Activated gamma-delta T cell (primary cell): ENCODE results near the gene C4BPA.

Source experiments
- DNase-seq: peaks from one replicate; lab custom pipeline; 2025; lab: John Stamatoyannopoulos, UW

The C4BPA gene

GRCh38 chr1:207077470-207078377 lies 26.3 kb upstream of the C4BPA start:
- no peak for DNase-seq

GRCh38 chr1:207078578-207079132 lies 25.4 kb upstream of the C4BPA start:
- no peak for DNase-seq

GRCh38 chr1:207079706-207080241 lies 24.3 kb upstream of the C4BPA start:
- DNase-seq, result no peak

GRCh38 chr1:207081088-207081487 lies 22.9 kb upstream of the C4BPA start:
- no peak for DNase-seq

GRCh38 chr1:207081806-207082205 lies 22.2 kb upstream of the C4BPA start:
- DNase-seq, result no peak

- no peak for DNase-seq
These were observed 19.8 kb upstream of the C4BPA start for GRCh38 chr1:207084232-207084631.

- no peak for DNase-seq
These were observed 19.3 kb upstream of the C4BPA start for GRCh38 chr1:207084701-207085180.

- DNase-seq, result no peak
These were observed 18.1 kb upstream of the C4BPA start for GRCh38 chr1:207085887-207086286.

- no peak for DNase-seq
These were observed 15.9 kb upstream of the C4BPA start for GRCh38 chr1:207088161-207088560.

GRCh38 chr1:207088701-207089626 lies 15.1 kb upstream of the C4BPA start, which contains the start of gene C4BPB:
C4BPB (plus strand) TSS chr1:207088860; CDS start chr1:207089532, 672 bp downstream.
- no peak for DNase-seq

- DNase-seq, result no peak
These were observed 14.2 kb upstream of the C4BPA start for GRCh38 chr1:207089627-207090355.

- DNase-seq, result no peak
These were observed 12.7 kb upstream of the C4BPA start for GRCh38 chr1:207091200-207091908.

- no peak for DNase-seq
These were observed 10.1 kb upstream of the C4BPA start for GRCh38 chr1:207093944-207094343.

- DNase-seq, result no peak
These were observed 6.1 kb upstream of the C4BPA start for GRCh38 chr1:207097871-207098324.

- no peak for DNase-seq
These were observed 2.3 kb upstream of the C4BPA start for GRCh38 chr1:207101720-207102119.

GRCh38 chr1:207102146-207102545 lies 1.9 kb upstream of the C4BPA start:
- no peak for DNase-seq

GRCh38 chr1:207102659-207103058 lies 1.4 kb upstream of the C4BPA start:
- no peak for DNase-seq

GRCh38 chr1:207109004-207109403 lies 5.0 kb downstream of the C4BPA start:
- DNase-seq, result no peak

GRCh38 chr1:207112616-207113296 lies 8.7 kb downstream of the C4BPA start:
- no peak for DNase-seq

- DNase-seq, result no peak
These were observed 11.2 kb downstream of the C4BPA start for GRCh38 chr1:207115269-207115668.
